HG03025 (cell line): ENCODE measurements around the gene GIPC2.
A peak's percentile ranks its signal among the peaks of the same experiment; 100 is the strongest.
"Not testable (repeated sequence)": the region's sequence is repeated elsewhere in the genome, so short reads cannot be mapped to it uniquely, and the experiment has no call there.

Experiments
- ATAC-seq: cut with Tn5 transposase; IDR thresholded peaks from one replicate; pipeline ENCODE4 v1.9.1; 2021; ENCODE audit warnings: mild to moderate bottlenecking, moderate library complexity; ENCODE audit not compliant: unreplicated experiment, low FRiP score

GIPC2 gene

DNA sequence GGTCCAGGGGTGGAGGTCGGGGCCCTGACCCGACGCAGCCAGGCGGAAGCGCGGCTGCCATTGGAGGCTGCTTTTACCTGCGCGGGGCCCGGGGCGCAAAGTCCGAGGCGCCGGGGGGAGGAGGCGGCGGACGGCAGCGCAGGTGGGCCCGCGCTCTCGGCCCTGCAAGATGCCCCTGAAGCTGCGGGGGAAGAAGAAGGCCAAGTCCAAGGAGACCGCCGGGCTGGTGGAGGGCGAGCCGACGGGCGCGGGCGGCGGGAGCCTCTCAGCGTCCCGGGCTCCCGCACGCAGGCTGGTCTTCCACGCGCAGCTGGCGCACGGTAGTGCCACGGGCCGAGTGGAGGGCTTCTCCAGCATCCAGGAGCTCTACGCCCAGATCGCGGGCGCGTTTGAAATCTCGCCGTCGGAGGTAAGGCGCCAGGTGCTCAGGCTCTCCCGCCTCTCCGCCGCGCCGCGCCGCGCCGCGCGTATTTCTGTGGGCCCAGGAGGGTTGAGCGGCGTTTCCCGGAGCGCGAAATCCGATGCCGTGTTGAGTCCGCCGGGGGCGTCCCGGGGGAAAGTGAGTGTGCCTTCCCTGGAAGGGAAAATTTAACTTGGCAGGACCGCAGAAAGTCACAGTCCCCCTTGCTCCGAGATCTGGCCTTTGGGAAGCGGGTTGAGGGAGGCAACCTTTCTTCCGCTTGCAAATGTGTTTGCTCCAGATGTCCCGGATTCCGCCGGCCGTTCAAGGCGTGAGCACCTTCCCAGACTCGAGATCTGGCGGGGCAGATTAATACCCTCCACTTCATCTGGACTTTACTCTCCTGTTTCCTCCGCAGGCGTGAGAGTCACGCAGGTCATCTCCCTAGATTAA is at the start of gene GIPC2:
Gene GIPC2, plus strand, starts transcription at position 41 of the 853 bp plus-strand sequence. Its CDS starts 129 bp downstream, at position 170.
- ATAC-seq = no peak

GRCh38 chr1:77996734-77997133 is 49.0 kb upstream of the GIPC2 start:
- ATAC-seq = no peak

GRCh38 chr1:78000536-78000935 is 45.2 kb upstream of the GIPC2 start:
- ATAC-seq = not testable (repeated sequence)

GRCh38 chr1:78003070-78003746 is 42.6 kb upstream of the GIPC2 start:
- no peak for ATAC-seq

DNA sequence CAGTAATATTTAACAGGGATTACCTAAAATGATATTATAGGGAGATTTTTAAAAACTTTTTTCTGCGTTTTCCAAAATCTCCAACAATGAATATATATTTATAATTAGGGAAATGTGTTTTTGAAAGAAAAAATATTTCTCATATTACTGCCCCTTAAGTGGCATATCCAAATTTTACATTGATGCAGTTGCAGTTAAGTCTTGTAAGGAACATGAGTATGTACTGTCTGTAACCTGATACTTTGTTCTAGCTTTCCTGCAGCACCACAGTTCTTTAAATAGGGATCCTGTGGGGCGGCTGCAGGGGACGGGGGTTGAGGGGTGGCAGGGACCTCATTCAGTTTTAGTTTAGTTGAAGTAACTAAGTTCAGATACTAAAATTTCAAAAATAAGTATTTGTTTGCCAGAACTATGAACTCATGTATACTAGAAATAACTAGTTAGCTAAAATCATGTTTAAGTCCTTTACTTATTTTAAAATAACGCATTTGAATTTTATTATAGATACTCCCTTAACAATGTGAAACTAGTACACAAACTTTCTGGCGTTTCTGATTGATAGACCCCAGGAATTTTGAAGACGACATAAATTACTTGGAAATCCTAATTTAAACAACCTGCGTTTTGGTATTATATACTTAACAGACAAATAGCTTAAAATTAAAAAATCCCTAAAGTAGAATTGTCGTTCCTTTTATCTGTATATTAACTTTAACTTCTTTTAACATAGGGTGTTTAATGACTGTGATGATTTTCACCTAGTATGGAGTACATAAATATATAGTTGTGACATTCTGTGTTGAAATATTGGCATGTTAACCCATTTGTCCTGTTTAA is 41.7 kb upstream of the GIPC2 start:
- peak; percentile 41 for ATAC-seq

GRCh38 chr1:78004719-78005447 is 40.9 kb upstream of the GIPC2 start, which contains the start of gene DNAJB4:
DNAJB4 (plus strand) TSS chr1:78004939; CDS start chr1:78005111, 172 bp downstream.
- ATAC-seq = peak; percentile 99

DNA sequence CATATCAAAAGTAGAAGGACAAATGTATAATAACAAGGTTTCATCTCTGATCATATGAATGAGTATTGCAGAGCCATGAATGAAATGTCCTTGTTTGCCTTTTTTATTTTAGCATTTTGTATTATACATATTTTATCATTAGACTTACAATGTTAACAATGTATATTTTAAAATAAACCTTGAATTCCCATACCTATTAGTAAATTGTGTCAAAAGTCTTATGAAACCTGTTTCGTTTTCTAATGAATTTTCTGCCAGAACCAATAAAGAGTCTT is 40.4 kb upstream of the GIPC2 start:
- no peak for ATAC-seq

- ATAC-seq = no peak
These were observed 40.0 kb upstream of the GIPC2 start for GRCh38 chr1:78005755-78006154.

GRCh38 chr1:78006521-78006920 is 39.2 kb upstream of the GIPC2 start:
- no peak for ATAC-seq

GRCh38 chr1:78007677-78008341 is 38.0 kb upstream of the GIPC2 start:
- no peak for ATAC-seq

- no peak for ATAC-seq
These were observed 36.5 kb upstream of the GIPC2 start for GRCh38 chr1:78009276-78009675.

GRCh38 chr1:78009836-78010235 is 35.9 kb upstream of the GIPC2 start:
- no peak for ATAC-seq

DNA sequence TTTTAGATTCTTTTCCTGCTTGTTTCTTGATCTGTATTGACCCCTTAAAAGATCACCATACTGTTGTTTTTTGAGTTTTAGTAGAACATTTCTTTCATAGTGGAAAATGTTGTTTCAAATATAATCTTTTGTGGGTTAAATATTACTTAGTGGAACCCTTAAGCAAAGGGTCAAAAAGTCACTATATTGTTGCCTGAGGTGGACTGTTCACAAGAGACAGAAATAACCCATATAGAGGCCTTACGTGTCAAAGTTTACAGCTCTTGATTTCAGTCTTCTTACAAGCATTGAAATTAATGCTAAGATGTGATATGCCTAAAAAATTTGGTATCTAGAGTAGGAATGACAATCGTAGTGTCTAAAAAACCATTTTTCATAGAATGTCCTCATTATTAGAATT is 34.7 kb upstream of the GIPC2 start:
- ATAC-seq = no peak

GRCh38 chr1:78015148-78015547 is 30.6 kb upstream of the GIPC2 start:
- ATAC-seq = no peak

- no peak for ATAC-seq
These were observed 26.7 kb upstream of the GIPC2 start for GRCh38 chr1:78019024-78019423.

DNA sequence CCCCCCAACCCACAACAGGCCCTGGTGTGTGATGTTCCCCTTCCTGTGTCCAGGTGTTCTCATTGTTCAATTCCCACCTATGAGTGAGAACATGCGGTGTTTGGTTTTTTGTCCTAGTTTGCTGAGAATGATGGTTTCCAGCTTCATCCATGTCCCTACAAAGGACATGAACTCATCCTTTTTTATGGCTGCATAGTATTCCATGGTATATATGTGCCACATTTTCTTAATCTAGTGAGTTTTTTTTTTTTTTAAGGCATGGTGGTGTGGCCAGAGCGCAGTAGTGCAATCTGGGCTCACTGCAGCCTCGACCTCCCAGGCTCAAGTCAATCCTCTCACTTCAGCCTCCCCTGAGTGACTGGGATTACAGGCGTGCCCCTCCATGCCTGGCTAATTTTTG is 24.6 kb upstream of the GIPC2 start:
- not testable (repeated sequence) for ATAC-seq

GRCh38 chr1:78029793-78030192 is 16.0 kb upstream of the GIPC2 start:
- no peak for ATAC-seq

DNA sequence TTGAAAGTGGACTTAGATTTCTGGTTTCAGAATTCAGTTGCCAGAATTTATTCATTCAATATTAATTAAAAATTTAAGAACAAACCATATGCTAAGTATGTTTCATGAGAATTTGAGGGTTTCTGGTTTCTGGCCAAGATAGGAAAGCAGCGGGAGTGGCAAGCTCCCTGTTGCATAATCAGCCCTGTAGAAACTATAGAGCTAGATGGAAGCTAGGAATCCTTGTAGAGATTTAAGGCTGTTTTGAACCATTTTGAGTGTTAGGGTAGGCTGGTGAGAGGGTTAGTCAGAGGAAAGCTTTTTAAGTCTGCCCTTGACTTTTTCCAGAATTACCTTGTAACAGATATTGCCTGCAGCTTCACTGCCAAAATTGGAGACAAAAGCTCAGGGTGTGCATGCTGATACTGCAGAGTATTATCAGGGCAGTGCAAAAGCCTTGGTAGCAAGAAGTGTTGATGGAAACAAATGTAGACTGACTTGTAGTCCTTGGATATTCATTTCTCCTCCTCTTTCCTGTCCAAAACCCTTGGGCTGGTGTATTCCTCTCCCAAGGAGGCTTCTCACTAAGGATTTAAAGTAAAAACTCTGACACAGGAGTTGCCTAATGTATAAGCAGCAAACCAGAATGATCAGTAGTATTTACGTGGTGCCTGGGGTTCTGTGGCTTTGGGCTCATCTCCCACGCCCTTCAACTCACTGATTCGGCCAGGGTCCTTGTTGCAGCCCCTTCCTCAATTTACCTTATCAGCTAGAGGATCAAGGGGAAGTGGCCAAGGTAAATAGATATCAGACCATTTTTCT is 12.6 kb upstream of the GIPC2 start:
- no peak for ATAC-seq

GRCh38 chr1:78033797-78034172 is 12.0 kb upstream of the GIPC2 start:
- no peak for ATAC-seq
